Measurements from ENCODE around the gene DLGAP1.

DNA sequence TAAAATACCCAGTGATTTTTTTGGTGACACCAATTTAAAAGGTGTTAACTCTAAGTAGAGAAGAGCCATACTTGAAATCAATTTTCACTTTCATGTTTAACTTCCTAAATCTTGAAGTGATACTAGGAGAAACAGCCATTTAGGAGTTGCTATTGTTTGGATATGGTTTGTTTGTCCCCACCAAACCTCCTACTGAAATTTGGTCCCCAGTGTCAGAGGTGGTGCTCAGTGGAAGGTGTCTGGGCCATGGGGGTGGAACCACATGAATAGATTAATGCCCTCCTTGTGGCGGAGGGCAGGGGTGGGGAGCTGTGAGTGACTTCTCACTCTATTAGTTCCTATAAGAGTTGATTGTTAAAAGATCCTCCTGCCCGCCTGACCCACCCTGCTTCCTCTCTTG is 377.9 kb downstream of the DLGAP1 start:
- TF ChIP-seq, protein P1, sequence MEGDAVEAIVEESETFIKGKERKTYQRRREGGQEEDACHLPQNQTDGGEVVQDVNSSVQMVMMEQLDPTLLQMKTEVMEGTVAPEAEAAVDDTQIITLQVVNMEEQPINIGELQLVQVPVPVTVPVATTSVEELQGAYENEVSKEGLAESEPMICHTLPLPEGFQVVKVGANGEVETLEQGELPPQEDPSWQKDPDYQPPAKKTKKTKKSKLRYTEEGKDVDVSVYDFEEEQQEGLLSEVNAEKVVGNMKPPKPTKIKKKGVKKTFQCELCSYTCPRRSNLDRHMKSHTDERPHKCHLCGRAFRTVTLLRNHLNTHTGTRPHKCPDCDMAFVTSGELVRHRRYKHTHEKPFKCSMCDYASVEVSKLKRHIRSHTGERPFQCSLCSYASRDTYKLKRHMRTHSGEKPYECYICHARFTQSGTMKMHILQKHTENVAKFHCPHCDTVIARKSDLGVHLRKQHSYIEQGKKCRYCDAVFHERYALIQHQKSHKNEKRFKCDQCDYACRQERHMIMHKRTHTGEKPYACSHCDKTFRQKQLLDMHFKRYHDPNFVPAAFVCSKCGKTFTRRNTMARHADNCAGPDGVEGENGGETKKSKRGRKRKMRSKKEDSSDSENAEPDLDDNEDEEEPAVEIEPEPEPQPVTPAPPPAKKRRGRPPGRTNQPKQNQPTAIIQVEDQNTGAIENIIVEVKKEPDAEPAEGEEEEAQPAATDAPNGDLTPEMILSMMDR (IDR thresholded peaks at IDR 0.05), result no peak
- TF ChIP-seq ZFX (IDR thresholded peaks at IDR 0.05; ENCODE audit: borderline replicate concordance), result no peak
